H1 (cell line): Measurements from ENCODE around the gene OSTC. TPM values are rescaled to one million over a fixed set of nuclear protein-coding genes. Genes with fewer than 3 reads are reported as not detected.

Experiments used
- CTCF ChIA-PET: fragments of 300-600 bp; sonication (Branson Sonifier 250); formaldehyde crosslinking; loops from one replicate; lab custom pipeline; 2021; ENCODE audit not compliant: partially characterized antibody; lab: Charles Lee
- POLR2A ChIA-PET: fragments of 300-600 bp; sonication (Branson Sonifier 250); formaldehyde crosslinking; loops from one replicate; lab custom pipeline; 2021; ENCODE audit warnings: inconsistent platforms; ENCODE audit not compliant: partially characterized antibody; lab: Charles Lee
- DNase-seq, 2 experiments: peaks; one replicate each; pipeline versions ENCODE4 v3.0.0 to v3.0.0-alpha.2; 2010 to 2022; ENCODE audit warnings: low spot score in 2 of 2, low read depth in 1 of 2, mixed read lengths in 1 of 2
- FAIRE-seq: peaks from 2 replicates; lab custom pipeline; 2011; peaks lifted over from hg19 to GRCh38; lab: Jason Lieb, UNC
- H2AFZ ChIP-seq: 2 replicates; pipeline ENCODE4 v1.8.1; 2012; ENCODE audit warnings: low read length, inconsistent platforms
- H2AK5ac ChIP-seq: 2 replicates; pipeline ENCODE4 v1.6.1; 2013; ENCODE audit warnings: low read depth, low read length
- H2BK120ac ChIP-seq: replicated peaks from 2 replicates; pipeline ENCODE3; 2013; ENCODE audit warnings: low read depth, low read length, inconsistent platforms
- H2BK12ac ChIP-seq: 2 replicates; pipeline ENCODE4 v1.6.1; 2013; ENCODE audit warnings: low read depth, low read length
- H2BK15ac ChIP-seq: 2 replicates; pipeline ENCODE4 v1.6.1; 2013; ENCODE audit warnings: low read length
- H2BK20ac ChIP-seq: 2 replicates; pipeline ENCODE4 v1.6.1; 2013; ENCODE audit warnings: low read length
- H2BK5ac ChIP-seq: 2 replicates; pipeline ENCODE4 v1.6.1; 2013; ENCODE audit warnings: low read depth, low read length
- H3K14ac ChIP-seq: 2 replicates; pipeline ENCODE4 v1.6.1; 2013; ENCODE audit warnings: inconsistent platforms; ENCODE audit not compliant: insufficient read length
- H3K18ac ChIP-seq: 2 replicates; pipeline ENCODE4 v1.6.1; 2013; ENCODE audit warnings: low read length; ENCODE audit errors: extremely low read depth
- H3K23ac ChIP-seq: 2 replicates; pipeline ENCODE4 v1.6.1; 2013; ENCODE audit warnings: inconsistent platforms; ENCODE audit not compliant: insufficient read length
- H3K23me2 ChIP-seq: 2 replicates; pipeline ENCODE4 v1.6.1; 2013; ENCODE audit warnings: low read depth, low read length
- H3K27ac ChIP-seq: 2 replicates; pipeline ENCODE4 v1.6.1; 2011; ENCODE audit warnings: low read depth, low read length, inconsistent platforms
- H3K27me3 ChIP-seq, 4 experiments: replicated peaks in 1 of 4; 1 replicate in 1 of 4; 2 replicates in 3 of 4; pipeline versions ENCODE4 v1.6.1 to v1.8.1; 2011 to 2013; ENCODE audit warnings: low read length in 3 of 4, mild to moderate bottlenecking in 3 of 4, inconsistent platforms in 2 of 4, mixed read lengths in 2 of 4, moderate library complexity in 1 of 4; ENCODE audit not compliant: control insufficient read depth in 3 of 4, insufficient read depth in 3 of 4; ENCODE audit errors: extremely low read depth in 1 of 4
- H3K36me3 ChIP-seq, 4 experiments: 2 replicates each; pipeline versions ENCODE4 v1.6.1 to v1.8.1; 2011 to 2013; ENCODE audit warnings: mild to moderate bottlenecking in 4 of 4, low read length in 3 of 4, moderate library complexity in 2 of 4, control low read depth in 1 of 4, inconsistent platforms in 1 of 4; ENCODE audit not compliant: insufficient read depth in 4 of 4, control insufficient read depth in 2 of 4
- H3K4ac ChIP-seq: replicated peaks from 2 replicates; pipeline ENCODE3; 2013; ENCODE audit warnings: low read length, low read depth, mixed read lengths, inconsistent platforms; ENCODE audit not compliant: insufficient read length
- H3K4me1 ChIP-seq, 4 experiments: replicated peaks in 1 of 4; 1 replicate in 1 of 4; 2 replicates in 3 of 4; pipeline versions ENCODE4 v1.6.1 to v1.8.1; 2011 to 2013; ENCODE audit warnings: low read length in 3 of 4, inconsistent platforms in 2 of 4, mixed read lengths in 1 of 4; ENCODE audit not compliant: insufficient read depth in 4 of 4, control insufficient read depth in 3 of 4
- H3K4me2 ChIP-seq, 2 experiments: 2 replicates each; pipeline versions ENCODE4 v1.6.1 to v1.8.1; 2011 to 2013; ENCODE audit warnings: low read depth in 2 of 2, low read length in 2 of 2, control low read depth in 1 of 2, inconsistent platforms in 1 of 2, mild to moderate bottlenecking in 1 of 2; ENCODE audit not compliant: insufficient read depth in 1 of 2
- H3K4me3 ChIP-seq, 4 experiments: fragments of 200-600, 300-600 bp in 1 of 4; sonication (generic), shearing (Covaris generic), sonication (Bioruptor Twin) in 1 of 4; 2 replicates each; pipeline versions ENCODE4 v1.5.1 to v1.8.1; 2011 to 2016; ENCODE audit warnings: low read length in 4 of 4, low read depth in 3 of 4, control low read depth in 2 of 4, inconsistent platforms in 2 of 4, mild to moderate bottlenecking in 2 of 4, mixed read lengths in 1 of 4, moderate library complexity in 1 of 4; ENCODE audit not compliant: insufficient read depth in 2 of 4; ENCODE audit errors: extremely low read depth in 1 of 4
- H3K56ac ChIP-seq: replicated peaks from 2 replicates; pipeline ENCODE3; 2013; ENCODE audit warnings: low read depth, mild to moderate bottlenecking, mixed read lengths, low read length, inconsistent platforms; ENCODE audit not compliant: insufficient read length
- H3K79me1 ChIP-seq: 2 replicates; pipeline ENCODE4 v1.6.1; 2013; ENCODE audit warnings: low read depth, low read length, control low read depth
- H3K79me2 ChIP-seq, 2 experiments: 2 replicates each; pipeline versions ENCODE4 v1.6.1 to v1.8.1; 2012 to 2013; ENCODE audit warnings: low read length in 2 of 2, mild to moderate bottlenecking in 2 of 2, inconsistent platforms in 1 of 2; ENCODE audit not compliant: insufficient read depth in 2 of 2, control insufficient read depth in 1 of 2
- H3K9ac ChIP-seq, 4 experiments: replicated peaks in 1 of 4; 1 replicate in 1 of 4; 2 replicates in 3 of 4; pipeline versions ENCODE4 v1.6.1 to v1.8.1; 2011 to 2013; ENCODE audit warnings: low read depth in 3 of 4, low read length in 3 of 4, control low read depth in 2 of 4, mild to moderate bottlenecking in 2 of 4, moderate library complexity in 2 of 4, inconsistent platforms in 1 of 4; ENCODE audit errors: extremely low read depth in 1 of 4
- H3K9me3 ChIP-seq, 2 experiments: 2 replicates each; pipeline versions ENCODE4 v1.6.1 to v1.8.1; 2012 to 2013; ENCODE audit warnings: mild to moderate bottlenecking in 2 of 2, moderate library complexity in 2 of 2, control low read depth in 1 of 2, inconsistent platforms in 1 of 2, low read depth in 1 of 2, low read length in 1 of 2, mixed read lengths in 1 of 2; ENCODE audit not compliant: insufficient read depth in 2 of 2
- H4K20me1 ChIP-seq, 2 experiments: replicated peaks in 1 of 2; 2 replicates each; pipeline versions ENCODE3 to v1.8.1; 2011 to 2013; ENCODE audit warnings: inconsistent platforms in 2 of 2, low read length in 2 of 2, mild to moderate bottlenecking in 1 of 2; ENCODE audit not compliant: insufficient read depth in 2 of 2, control insufficient read depth in 1 of 2
- H4K5ac ChIP-seq: 2 replicates; pipeline ENCODE4 v1.6.1; 2013; ENCODE audit warnings: low read length, low read depth, mixed read lengths, inconsistent platforms; ENCODE audit not compliant: insufficient read length
- H4K8ac ChIP-seq: 2 replicates; pipeline ENCODE4 v1.8.0; 2013; ENCODE audit warnings: mild to moderate bottlenecking, moderate library complexity, low read length, inconsistent platforms; ENCODE audit not compliant: insufficient read depth; ENCODE audit errors: extremely low read depth
- H4K91ac ChIP-seq: replicated peaks from 2 replicates; pipeline ENCODE3; 2013; ENCODE audit warnings: low read length, mixed read lengths, inconsistent platforms; ENCODE audit not compliant: insufficient read length
- BRCA1 ChIP-seq: IDR thresholded peaks from 2 replicates; pipeline ENCODE4 v1.6.1; 2012; ENCODE audit warnings: low read depth, low read length, improper control_type of control experiment
- POLR2A ChIP-seq, 2 experiments: IDR thresholded peaks; 1 replicate in 1 of 2; 2 replicates in 1 of 2; pipeline ENCODE4 v1.6.1; 2011; ENCODE audit warnings: low read depth in 2 of 2, low read length in 2 of 2, mild to moderate bottlenecking in 2 of 2; ENCODE audit errors: control extremely low read depth in 1 of 2
- WGBS, 2 experiments: shearing (Covaris generic) in 1 of 2; methylation state at CpG; one replicate each; pipeline versions ENCODE4 v1.1.6 to v1.1.7; 2013 to 2015; ENCODE audit warnings: low lambda C conversion rate in 2 of 2, mixed read lengths in 2 of 2, inconsistent platforms in 1 of 2, low coverage in 1 of 2, missing lambda C conversion rate in 1 of 2; ENCODE audit not compliant: insufficient replicate concordance in 2 of 2, insufficient coverage in 1 of 2, insufficient read length in 1 of 2; ENCODE audit errors: extremely low coverage in 1 of 2, missing lambda C conversion rate in 1 of 2; 5-methylcytosine and 5-hydroxymethylcytosine counted together
- polyA plus RNA-seq, 7 experiments: library from polyadenylated mRNA; depleted of rRNA in 3 of 7; stranded (reverse) in 5 of 7; unstranded in 2 of 7; fragments of >200 nt in 5 of 7; fragments of 200-250 nt in 2 of 7; gene quantifications; 1 replicate in 5 of 7; 2 replicates in 1 of 7; 4 replicates in 1 of 7; pipeline versions ENCODE4 v1.2.1 to v1.2.3, GENCODE V29; 2011 to 2013; ENCODE audit warnings: missing spikeins in 2 of 7, mixed read lengths in 2 of 7
- total RNA-seq: library from RNA; stranded (reverse); fragmentation: NEBNext Ultra II Directional; extraction: Animal tissue kit (Norgen Biotek cat#: 25700); gene quantifications from 2 replicates; pipeline ENCODE4 v1.2.1, GENCODE V29; 2021

OSTC gene
- total and polyA plus RNA-seq, 2 of the 8 experiments (the other 6 are each of a cell fraction or from before 2014, with no cell fraction given) = 165 to 176 TPM

GRCh38 chr4:108624263-108625056, 25.9 kb upstream of the OSTC start:
- FAIRE-seq (no peak), DNase-seq (no peak)
- Histone ChIP-seq H2BK12ac (no peak overlapping the region), H3K9ac (no peak overlapping the region), H3K18ac (no peak overlapping the region), H3K79me2 (peaks cover 18 to 46% of the 10 kb centered on the region in 2 experiments), H2AK5ac (no peak overlapping the region), H3K79me1 (peaks cover 7% of the 10 kb centered on the region), H2BK15ac (no peak overlapping the region), H3K23ac (no peak overlapping the region), H2BK20ac (no peak overlapping the region), H2AFZ (no peak overlapping the region), H3K56ac (no peak overlapping the region), H4K20me1 (peaks cover 15 to 19% of the 10 kb centered on the region in 2 experiments), H4K8ac (no peak overlapping the region), H2BK120ac (no peak overlapping the region), H3K4me2 (peak overlapping the region in 1 of 2 experiments; percentile 73; a peak in 1 of 4 replicates), H3K14ac (no peak overlapping the region), H3K4me1 (peaks cover 0 to 6% (median 1%) of the 10 kb centered on the region in 4 experiments; a peak in 3 of 7 replicates), H3K9me3 (no peaks in the 10 kb centered on the region)
- POLR2A ChIA-PET = interaction anchor here (0.7 to 4.9 kb wide), 8 partner anchors 8 to 26 kb away, joined by 3 to 40 read pairs (median 7); partner anchors contain the start of gene OSTC
- CTCF ChIA-PET = interaction anchor here (1.2 kb wide), 2 partner anchors 9 to 11 kb away, joined by 3 to 4 read pairs; no protein-coding TSS in a partner anchor
- peak; percentile 22 to 53; a peak in 2 of 3 replicates for TF ChIP-seq POLR2A (IDR thresholded peaks at IDR 0.05; ENCODE audit: control extremely low read depth in 1 of 2, low read depth in 2 of 2, low read length in 2 of 2)
- TF ChIP-seq BRCA1 = no peak
- TF ChIP-seq, all 59 proteins: peak for 1
- H3K27me3 ChIP-seq = no peaks in the 10 kb centered on the region
- peaks cover 44 to 80% (median 62%) of the 10 kb centered on the region in 4 experiments for H3K36me3 ChIP-seq
- H3K4ac ChIP-seq = no peak overlapping the region
- no peak overlapping the region for H4K5ac ChIP-seq
- WGBS, 2 experiments = 93% methylated on average over 2 of the region's 2 CpGs; no CpG with 5 or more reads in 1 of the 2 experiments
- peak overlapping the region in 1 of 4 experiments; percentile 10; a peak in 1 of 8 replicates for H3K4me3 ChIP-seq
- no peak overlapping the region for H3K27ac ChIP-seq
- no peak overlapping the region for H4K91ac ChIP-seq
- no peak overlapping the region for H2BK5ac ChIP-seq
- H3K23me2 ChIP-seq = peaks cover 7% of the 10 kb centered on the region
